Astrocyte (in vitro differentiated cells and primary cell): ENCODE results near the gene TENM3.

Experiments
- CTCF ChIP-seq: IDR thresholded peaks from 2 replicates; pipeline ENCODE4 v1.5.1; 2011; ENCODE audit warnings: low read depth, mild to moderate bottlenecking, inconsistent platforms, low read length, moderate library complexity; ENCODE audit not compliant: insufficient read depth
- EZH2 ChIP-seq: IDR thresholded peaks from 2 replicates; pipeline ENCODE4 v1.6.1; 2012; ENCODE audit warnings: mild to moderate bottlenecking, low read length, inconsistent platforms; ENCODE audit not compliant: insufficient read depth

DNA sequence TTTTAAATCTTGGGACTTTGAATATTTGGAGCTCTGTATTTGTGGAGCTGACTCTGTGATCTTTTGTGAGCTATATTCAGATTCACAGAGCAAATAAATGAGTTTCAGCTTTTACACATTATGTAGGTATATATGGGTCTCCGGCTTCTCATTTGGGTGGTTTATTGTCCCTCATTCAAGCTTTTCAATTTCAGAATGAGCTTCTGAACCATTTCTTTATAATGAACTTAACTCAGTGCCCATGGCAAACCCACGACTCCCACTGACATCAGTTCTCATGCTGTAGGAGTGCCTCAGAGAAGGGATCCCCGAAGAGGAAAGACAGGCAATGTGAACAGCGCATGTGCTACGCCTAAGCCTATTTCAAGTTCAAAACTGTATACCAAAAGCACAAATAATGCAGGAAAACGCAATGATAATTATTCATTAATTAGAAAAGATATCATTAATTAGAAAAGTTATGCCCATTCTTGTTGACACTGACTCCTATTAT lies 517.4 kb downstream of the TENM3 start:
- TF ChIP-seq CTCF (no peak), EZH2 (no peak)
